Astrocyte (in vitro differentiated cells and primary cell): ENCODE results near the gene TCF7. TPM values are rescaled to one million over a fixed set of nuclear protein-coding genes. Genes with fewer than 3 reads are reported as not detected.

Experiments used
- DNase-seq: peaks from one replicate; pipeline ENCODE4 v3.0.0-alpha.2; 2010; ENCODE audit warnings: low read depth
- FAIRE-seq: peaks from 2 replicates; lab custom pipeline; 2011; peaks lifted over from hg19 to GRCh38; lab: Jason Lieb, UNC
- H2AFZ ChIP-seq: 2 replicates; pipeline ENCODE4 v1.6.0; 2012; ENCODE audit warnings: low read depth, low read length, inconsistent platforms
- H3K27ac ChIP-seq: 2 replicates; pipeline ENCODE4 v1.5.1; 2011; ENCODE audit warnings: low read depth, low read length, inconsistent platforms
- H3K27me3 ChIP-seq: 2 replicates; pipeline ENCODE4 v1.6.0; 2011; ENCODE audit warnings: low read length, inconsistent platforms; ENCODE audit not compliant: insufficient read depth
- H3K36me3 ChIP-seq: 2 replicates; pipeline ENCODE4 v1.5.1; 2011; ENCODE audit warnings: low read length, inconsistent platforms; ENCODE audit not compliant: insufficient read depth
- H3K4me1 ChIP-seq: 2 replicates; pipeline ENCODE4 v1.5.1; 2011; ENCODE audit warnings: low read length, inconsistent platforms; ENCODE audit not compliant: insufficient read depth
- H3K4me2 ChIP-seq: 2 replicates; pipeline ENCODE4 v1.6.0; 2012; ENCODE audit warnings: low read length, inconsistent platforms
- H3K4me3 ChIP-seq: 2 replicates; pipeline ENCODE4 v1.5.1; 2011; ENCODE audit warnings: low read depth, mild to moderate bottlenecking, low read length, inconsistent platforms; ENCODE audit not compliant: insufficient read depth
- H3K79me2 ChIP-seq: 2 replicates; pipeline ENCODE4 v1.6.0; 2012; ENCODE audit warnings: mild to moderate bottlenecking, low read length, inconsistent platforms; ENCODE audit not compliant: insufficient read depth
- H3K9ac ChIP-seq: 2 replicates; pipeline ENCODE4 v1.6.0; 2012; ENCODE audit warnings: mild to moderate bottlenecking, low read length, inconsistent platforms
- H3K9me3 ChIP-seq: 2 replicates; pipeline ENCODE4 v1.5.1; 2012; ENCODE audit warnings: low read depth, mild to moderate bottlenecking, low read length, inconsistent platforms; ENCODE audit not compliant: insufficient read depth
- H4K20me1 ChIP-seq: 2 replicates; pipeline ENCODE4 v1.6.0; 2012; ENCODE audit warnings: low read length, inconsistent platforms; ENCODE audit not compliant: insufficient read depth
- H3K27ac Mint-ChIP-seq: one replicate; pipeline ENCODE4 v1.8.0; 2021; ENCODE audit warnings: mild to moderate bottlenecking, mixed read lengths; ENCODE audit not compliant: unreplicated experiment
- H3K27me3 Mint-ChIP-seq: one replicate; pipeline ENCODE4 v1.8.0; 2021; ENCODE audit warnings: low read depth, mixed read lengths; ENCODE audit not compliant: unreplicated experiment
- H3K36me3 Mint-ChIP-seq: one replicate; pipeline ENCODE4 v1.8.0; 2021; ENCODE audit warnings: low read depth, mixed read lengths; ENCODE audit not compliant: unreplicated experiment
- H3K4me1 Mint-ChIP-seq: one replicate; pipeline ENCODE4 v1.8.0; 2021; ENCODE audit warnings: low read depth, mixed read lengths; ENCODE audit not compliant: unreplicated experiment
- H3K4me3 Mint-ChIP-seq: one replicate; pipeline ENCODE4 v1.8.0; 2021; ENCODE audit warnings: mild to moderate bottlenecking, moderate library complexity, mixed read lengths; ENCODE audit not compliant: unreplicated experiment
- H3K9me3 Mint-ChIP-seq: one replicate; pipeline ENCODE4 v1.8.0; 2021; ENCODE audit warnings: mild to moderate bottlenecking, mixed read lengths; ENCODE audit not compliant: unreplicated experiment
- CTCF ChIP-seq: IDR thresholded peaks from 2 replicates; pipeline ENCODE4 v1.5.1; 2011; ENCODE audit warnings: low read depth, mild to moderate bottlenecking, inconsistent platforms, low read length, moderate library complexity; ENCODE audit not compliant: insufficient read depth
- EZH2 ChIP-seq: IDR thresholded peaks from 2 replicates; pipeline ENCODE4 v1.6.1; 2012; ENCODE audit warnings: mild to moderate bottlenecking, low read length, inconsistent platforms; ENCODE audit not compliant: insufficient read depth
- total RNA-seq: library from RNA; stranded (reverse); gene quantifications from 2 replicates; pipeline ENCODE4 v1.2.1, GENCODE V29; 2021

Gene TCF7
- total RNA-seq, 1 donor from 2014 or later = 2.6 TPM

DNA sequence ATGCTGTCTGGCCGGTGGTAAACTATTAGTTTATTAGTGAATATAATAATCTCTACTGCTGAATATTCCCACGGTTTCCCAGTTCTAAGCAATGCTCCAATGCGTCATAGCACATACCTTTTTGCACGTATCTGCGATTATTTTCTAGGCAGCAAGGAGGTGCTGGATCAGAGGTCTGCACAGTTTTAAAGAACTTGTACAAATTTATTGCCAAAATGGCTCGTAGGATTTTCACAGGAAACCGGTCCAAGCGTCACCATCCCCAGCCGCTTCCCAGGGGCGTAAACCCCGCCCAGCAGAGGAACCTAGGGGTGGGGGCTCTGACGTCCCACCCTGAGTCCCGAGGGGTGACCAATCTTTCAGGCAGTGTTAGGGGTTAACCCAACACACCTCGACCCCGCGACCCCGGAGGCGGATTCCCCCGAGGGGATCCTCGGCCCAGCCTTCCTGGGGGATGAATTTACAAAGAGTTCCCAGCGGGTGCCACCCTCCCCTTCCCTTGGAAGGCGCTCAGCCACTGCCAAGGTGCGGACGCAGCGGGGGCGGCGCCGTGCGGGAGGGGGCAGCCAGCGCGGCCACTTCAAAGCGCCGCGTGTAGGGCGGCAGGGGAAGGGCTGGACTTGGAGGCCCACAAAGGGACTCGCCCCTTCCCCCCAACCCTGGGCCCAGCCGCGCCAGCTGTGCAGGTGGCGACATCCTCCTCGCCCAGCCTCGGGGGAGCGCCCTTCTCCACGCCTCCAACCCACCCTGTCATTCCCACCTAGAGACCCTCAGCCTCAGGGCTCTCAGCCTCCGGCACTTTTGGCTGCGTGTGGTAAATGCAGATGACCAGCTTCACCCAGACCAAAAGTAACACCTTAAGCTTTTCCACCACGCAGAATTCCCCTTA is 43.5 kb upstream of the TCF7 start:
- TF ChIP-seq CTCF (no peak), EZH2 (no peak)
- peak overlapping the region; percentile 86 for H3K4me2 ChIP-seq
- peak overlapping the region; percentile 72 for H2AFZ ChIP-seq
- H4K20me1 ChIP-seq = no peaks in the 10 kb centered on the region
- no peaks in the 10 kb centered on the region for H3K9me3 ChIP-seq
- no peak overlapping the region for H3K27ac Mint-ChIP-seq
- no peak overlapping the region for H3K4me3 Mint-ChIP-seq
- H3K9me3 Mint-ChIP-seq = peaks cover 1% of the 10 kb centered on the region
- H3K36me3 Mint-ChIP-seq = peaks cover 3% of the 10 kb centered on the region
- no peaks in the 10 kb centered on the region for H3K36me3 ChIP-seq
- FAIRE-seq = no peak
- no peaks in the 10 kb centered on the region for H3K79me2 ChIP-seq
- no peak overlapping the region for H3K27ac ChIP-seq
- H3K27me3 ChIP-seq = no peaks in the 10 kb centered on the region
- H3K4me1 ChIP-seq = peaks cover 9% of the 10 kb centered on the region
- peak overlapping the region; percentile 71 for H3K9ac ChIP-seq
- H3K4me3 ChIP-seq = peak overlapping the region; percentile 50
- peaks cover 22% of the 10 kb centered on the region for H3K27me3 Mint-ChIP-seq
- H3K4me1 Mint-ChIP-seq = no peaks in the 10 kb centered on the region
- DNase-seq = peak; percentile 16

DNA sequence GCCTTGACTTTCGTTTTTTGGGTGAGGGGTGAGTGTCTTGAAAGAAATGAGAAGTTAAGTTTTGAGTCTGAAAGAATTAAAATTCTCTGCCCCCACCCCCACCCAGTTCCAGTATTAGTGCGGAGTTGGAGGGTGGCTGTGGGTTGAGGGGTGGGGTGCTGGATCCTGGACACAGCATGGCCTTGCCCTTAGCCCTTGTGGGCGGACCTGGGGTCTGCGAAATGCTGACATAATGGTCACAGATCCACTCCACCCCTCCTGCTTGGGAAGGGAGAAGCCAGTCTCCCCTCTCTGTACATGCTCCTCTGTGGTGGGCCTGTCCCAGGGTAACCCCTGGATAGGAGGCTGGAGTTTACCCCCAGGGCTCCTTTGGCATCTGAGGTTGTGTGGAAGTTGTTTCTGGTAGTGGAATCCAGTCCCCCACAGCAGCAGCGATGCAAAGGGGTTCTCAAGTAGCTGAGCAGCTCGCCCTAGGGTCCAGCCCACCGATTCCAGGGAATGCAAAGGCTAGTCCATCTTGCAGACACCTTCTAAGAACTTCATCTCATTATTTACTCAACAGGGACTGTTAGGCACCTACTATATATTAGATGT is 42.8 kb upstream of the TCF7 start:
- Histone ChIP-seq H3K27me3 (no peaks in the 10 kb centered on the region), H3K36me3 (no peaks in the 10 kb centered on the region), H3K79me2 (no peaks in the 10 kb centered on the region), H2AFZ (peak overlapping the region; percentile 72), H3K27ac (no peak overlapping the region), H3K4me2 (peak overlapping the region; percentile 86), H3K4me3 (no peak overlapping the region), H3K9ac (peak overlapping the region; percentile 71), H4K20me1 (no peaks in the 10 kb centered on the region), H3K4me1 (peaks cover 9% of the 10 kb centered on the region), H3K9me3 (no peaks in the 10 kb centered on the region)
- peaks cover 3% of the 10 kb centered on the region for H3K36me3 Mint-ChIP-seq
- no peak overlapping the region for H3K4me3 Mint-ChIP-seq
- peaks cover 22% of the 10 kb centered on the region for H3K27me3 Mint-ChIP-seq
- peaks cover 1% of the 10 kb centered on the region for H3K9me3 Mint-ChIP-seq
- DNase-seq (no peak), FAIRE-seq (no peak)
- TF ChIP-seq EZH2 (no peak), CTCF (no peak)
- no peak overlapping the region for H3K27ac Mint-ChIP-seq
- no peaks in the 10 kb centered on the region for H3K4me1 Mint-ChIP-seq
